Erythroblast (primary cell): Measurements from ENCODE around the gene TSPY10.
"Not testable (repeated sequence)": the region's sequence is repeated elsewhere in the genome, so short reads cannot be mapped to it uniquely, and the experiment has no call there.

Experiments
- DNase-seq, 2 experiments: peaks; one replicate each; lab custom pipeline; 2025; lab: John Stamatoyannopoulos, UW

TSPY10 gene

GRCh38 chrY:9527580-9527979, at the start of gene TSPY10:
Gene TSPY10 (plus strand): TSS chrY:9527880. CDS start chrY:9527926, 46 bp downstream.
- not testable (repeated sequence) for DNase-seq

- not testable (repeated sequence) for DNase-seq
These were observed 40.7 kb upstream of the TSPY10 start, which contains the start of gene TSPY9 for GRCh38 chrY:9486967-9487366. Gene TSPY9 (plus strand): TSS chrY:9487267. CDS start chrY:9487313, 46 bp downstream.

GRCh38 chrY:9504396-9504795, 23.3 kb upstream of the TSPY10 start:
- not testable (repeated sequence) for DNase-seq

- not testable (repeated sequence) for DNase-seq
These were observed 11.4 kb upstream of the TSPY10 start for GRCh38 chrY:9516287-9516686.
